ENCODE measurements around the gene TTLL9.

The TTLL9 gene

GRCh38 chr20:31836853-31837608 is 33.4 kb upstream of the TTLL9 start:
- no peak overlapping the region for H3K4me3 ChIP-seq (ENCODE audit: low read depth, low read length)

- H3K4me3 ChIP-seq (ENCODE audit: low read depth, low read length), result no peak overlapping the region
These were observed 32.5 kb upstream of the TTLL9 start for GRCh38 chr20:31837896-31838397.

GRCh38 chr20:31838646-31839292 is 31.7 kb upstream of the TTLL9 start:
- no peak overlapping the region for H3K4me3 ChIP-seq (ENCODE audit: low read depth, low read length)

- no peak overlapping the region for H3K4me3 ChIP-seq (ENCODE audit: low read depth, low read length)
These were observed 30.5 kb upstream of the TTLL9 start for GRCh38 chr20:31839782-31840487.

GRCh38 chr20:31840906-31841816 is 29.3 kb upstream of the TTLL9 start:
- no peak overlapping the region for H3K4me3 ChIP-seq (ENCODE audit: low read depth, low read length)

- H3K4me3 ChIP-seq (ENCODE audit: low read depth, low read length), result no peak overlapping the region
These were observed 28.5 kb upstream of the TTLL9 start for GRCh38 chr20:31841928-31842327.

GRCh38 chr20:31842471-31843157 is 27.8 kb upstream of the TTLL9 start:
- no peak overlapping the region for H3K4me3 ChIP-seq (ENCODE audit: low read depth, low read length)

GRCh38 chr20:31843288-31843687 is 27.1 kb upstream of the TTLL9 start:
- H3K4me3 ChIP-seq (ENCODE audit: low read depth, low read length), result no peak overlapping the region

GRCh38 chr20:31843881-31844280 is 26.6 kb upstream of the TTLL9 start:
- H3K4me3 ChIP-seq (ENCODE audit: low read depth, low read length), result no peak overlapping the region

GRCh38 chr20:31844737-31845299 is 25.6 kb upstream of the TTLL9 start:
- H3K4me3 ChIP-seq (ENCODE audit: low read depth, low read length), result no peak overlapping the region

- H3K4me3 ChIP-seq (ENCODE audit: low read depth, low read length), result no peak within 1 kb of the TSS
These were observed 25.1 kb upstream of the TTLL9 start, which contains the start of gene FOXS1 for GRCh38 chr20:31845300-31845863. FOXS1 (minus strand) TSS chr20:31845604; CDS start chr20:31845542, 62 bp downstream.

GRCh38 chr20:31846793-31847138 is 23.7 kb upstream of the TTLL9 start:
- H3K4me3 ChIP-seq (ENCODE audit: low read depth, low read length), result no peak overlapping the region

GRCh38 chr20:31848088-31848999 is 22.1 kb upstream of the TTLL9 start:
- no peak overlapping the region for H3K4me3 ChIP-seq (ENCODE audit: low read depth, low read length)

GRCh38 chr20:31849306-31849930 is 21.0 kb upstream of the TTLL9 start:
- no peak overlapping the region for H3K4me3 ChIP-seq (ENCODE audit: low read depth, low read length)

GRCh38 chr20:31851240-31851955 is 19.0 kb upstream of the TTLL9 start:
- no peak overlapping the region for H3K4me3 ChIP-seq (ENCODE audit: low read depth, low read length)

GRCh38 chr20:31853481-31853880 is 17.0 kb upstream of the TTLL9 start:
- no peak overlapping the region for H3K4me3 ChIP-seq (ENCODE audit: low read depth, low read length)

GRCh38 chr20:31856516-31856915 is 13.9 kb upstream of the TTLL9 start:
- H3K4me3 ChIP-seq (ENCODE audit: low read depth, low read length), result no peak overlapping the region
